OCI-M2 (cell line): ENCODE measurements around the gene PPP1R16B.
"Not testable (repeated sequence)": the region's sequence is repeated elsewhere in the genome, so short reads cannot be mapped to it uniquely, and the experiment has no call there.

Experiments used
- DNase-seq: peaks from one replicate; lab custom pipeline; 2025; ENCODE audit not compliant: unreplicated experiment; lab: John Stamatoyannopoulos, UW

PPP1R16B gene

GRCh38 chr20:38791291-38791690 is 14.2 kb upstream of the PPP1R16B start:
- DNase-seq, result no peak

- DNase-seq, result no peak
Observed at GRCh38 chr20:38791940-38792339, 13.6 kb upstream of the PPP1R16B start.

- not testable (repeated sequence) for DNase-seq
Observed at GRCh38 chr20:38794057-38794456, 11.4 kb upstream of the PPP1R16B start.

DNA sequence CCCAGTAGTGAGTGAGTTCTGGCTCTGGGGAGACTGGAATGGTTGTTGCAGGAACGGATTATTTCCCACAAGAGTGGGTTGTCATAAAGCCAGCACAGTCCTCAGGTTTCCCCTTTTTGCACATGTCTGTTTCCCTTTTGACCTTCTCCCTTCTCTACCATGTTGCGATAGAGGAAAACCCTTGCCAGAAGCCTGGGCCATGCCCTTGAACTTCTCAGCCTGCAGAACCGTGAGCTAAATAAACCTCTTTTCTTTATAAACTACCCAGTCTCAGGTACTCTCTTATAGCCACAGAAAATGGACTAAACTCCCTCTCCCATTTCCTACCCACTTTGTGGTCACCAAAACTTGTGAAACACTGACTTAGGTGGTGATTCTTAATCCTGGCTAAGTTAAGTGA is 7.2 kb upstream of the PPP1R16B start:
- no peak for DNase-seq

- no peak for DNase-seq
Observed at GRCh38 chr20:38799203-38799602, 6.3 kb upstream of the PPP1R16B start.

DNA sequence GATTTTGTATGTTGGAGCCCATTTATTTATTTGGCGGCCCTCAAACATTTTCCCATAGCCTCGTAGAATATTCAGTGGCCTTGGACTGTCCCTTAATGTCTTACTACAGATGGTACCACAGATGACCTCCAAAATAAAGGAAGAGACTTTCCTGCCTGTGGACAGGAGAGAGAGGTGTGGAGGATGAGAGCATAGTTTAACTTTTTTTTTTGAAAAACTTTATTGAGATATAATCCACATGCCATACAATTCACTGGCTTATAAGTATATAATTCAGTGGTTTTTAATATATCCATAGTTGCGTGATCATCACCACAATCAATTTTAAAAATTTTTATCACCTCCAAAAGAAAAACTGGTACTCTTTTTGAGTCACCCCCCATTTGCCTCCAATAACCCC is 4.6 kb upstream of the PPP1R16B start:
- no peak for DNase-seq

GRCh38 chr20:38804221-38804620 is 1.3 kb upstream of the PPP1R16B start:
- no peak for DNase-seq

DNA sequence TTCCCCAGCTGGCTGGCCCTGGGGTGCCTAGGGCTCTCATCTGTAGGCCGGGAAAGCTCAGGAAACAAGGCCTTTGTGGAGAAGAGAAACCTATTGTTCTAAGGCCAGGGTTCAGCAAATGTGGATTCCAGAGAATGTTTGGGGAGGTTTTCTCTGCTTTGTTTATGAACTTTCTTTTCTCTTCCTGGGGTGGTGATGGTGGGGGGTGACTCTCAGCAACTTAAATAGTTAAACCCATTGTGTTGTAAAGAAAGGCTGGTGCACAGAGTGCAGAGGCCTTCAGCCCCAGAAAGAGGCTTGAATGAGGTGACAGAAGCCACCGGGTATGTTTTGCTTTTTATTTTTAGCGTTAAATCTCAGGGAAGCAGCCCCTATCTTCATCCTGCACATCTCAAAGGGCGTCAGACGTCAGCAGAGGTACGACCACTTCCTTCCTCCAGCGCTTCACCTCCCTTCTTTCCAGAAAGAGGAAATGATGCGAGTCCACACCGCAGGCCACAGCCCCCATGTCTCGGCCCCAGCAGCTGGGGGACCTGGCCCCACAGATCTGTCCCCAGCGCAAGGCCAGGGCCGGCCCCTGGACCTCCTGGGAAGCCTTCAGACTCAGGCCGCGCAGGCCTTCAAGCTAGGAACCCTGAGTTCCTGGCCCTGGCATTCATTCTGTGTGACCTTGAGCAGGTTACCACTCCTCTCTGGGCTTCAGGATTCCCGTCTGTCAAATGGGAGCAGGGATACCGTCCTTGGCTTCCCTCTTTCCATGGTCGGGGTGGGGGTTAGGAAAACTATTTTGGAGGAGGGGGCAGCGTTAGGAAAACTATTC is 605 bp upstream of the PPP1R16B start:
- peak; percentile 63 for DNase-seq

DNA sequence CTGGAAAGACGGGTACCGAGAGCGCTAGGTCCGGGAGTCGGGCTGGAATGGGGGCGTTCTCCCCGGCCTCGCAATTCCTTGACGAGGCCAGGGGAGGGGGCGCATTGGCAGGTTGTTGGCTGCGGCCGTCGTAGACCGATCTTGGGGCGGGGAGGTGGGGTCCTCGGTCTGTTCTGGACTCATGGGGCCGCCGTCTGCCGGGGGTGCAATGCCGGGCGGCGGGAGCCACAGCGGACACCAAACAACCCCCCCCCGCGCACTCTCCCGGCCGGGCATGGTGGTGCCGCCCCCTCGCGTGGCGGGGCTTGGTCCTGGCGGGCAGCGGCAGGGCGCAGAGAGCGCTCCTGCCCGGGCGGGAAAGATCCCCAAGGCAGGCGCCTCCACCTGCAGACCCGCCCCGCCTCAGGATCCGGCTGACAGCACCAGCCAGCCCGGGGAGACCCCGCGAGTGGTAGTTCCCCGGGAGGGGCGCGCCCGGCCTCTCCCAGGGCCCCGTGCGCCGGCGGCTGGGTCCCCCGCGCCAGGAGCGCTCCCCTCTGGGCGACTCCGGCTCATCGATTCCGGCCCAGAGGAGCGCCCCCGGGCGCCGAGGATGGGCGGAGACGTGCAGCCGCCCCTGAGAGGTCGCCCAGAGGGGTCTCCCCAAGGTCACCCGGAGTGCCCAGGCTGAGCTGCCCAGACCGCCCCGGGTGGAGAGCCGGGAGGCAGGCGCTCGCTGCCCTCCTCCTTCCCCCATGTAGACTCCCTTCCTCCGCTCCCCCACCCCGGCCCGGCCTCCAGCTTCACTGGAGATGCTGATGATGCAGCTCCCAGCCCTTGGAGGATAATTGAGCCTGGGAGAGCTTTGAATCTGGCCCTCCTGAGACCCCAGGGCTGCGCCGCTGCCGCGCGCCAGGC is 709 bp downstream of the PPP1R16B start:
- DNase-seq, result no peak

GRCh38 chr20:38806855-38807655 is 1.6 kb downstream of the PPP1R16B start:
- DNase-seq, result no peak

DNA sequence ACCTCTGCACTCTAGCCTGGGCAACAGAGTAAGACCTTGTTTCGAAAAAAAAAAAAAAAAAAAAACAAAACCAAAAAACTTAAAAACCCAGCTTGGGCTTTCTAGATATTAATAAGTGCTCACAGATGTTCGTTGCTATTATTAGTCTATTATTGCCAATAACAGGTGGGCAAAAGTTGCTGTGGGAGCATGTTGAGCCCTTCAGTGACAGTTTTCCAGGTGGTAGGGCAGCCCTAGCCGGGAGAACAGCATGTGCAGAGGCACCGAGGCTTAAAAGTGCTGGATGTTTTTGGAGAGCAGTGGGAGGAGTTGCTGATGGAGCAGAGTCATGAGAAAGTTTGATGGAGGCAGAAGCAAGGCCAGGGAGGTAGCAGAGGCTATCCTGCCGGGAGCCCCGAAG is 4.4 kb downstream of the PPP1R16B start:
- no peak for DNase-seq

DNA sequence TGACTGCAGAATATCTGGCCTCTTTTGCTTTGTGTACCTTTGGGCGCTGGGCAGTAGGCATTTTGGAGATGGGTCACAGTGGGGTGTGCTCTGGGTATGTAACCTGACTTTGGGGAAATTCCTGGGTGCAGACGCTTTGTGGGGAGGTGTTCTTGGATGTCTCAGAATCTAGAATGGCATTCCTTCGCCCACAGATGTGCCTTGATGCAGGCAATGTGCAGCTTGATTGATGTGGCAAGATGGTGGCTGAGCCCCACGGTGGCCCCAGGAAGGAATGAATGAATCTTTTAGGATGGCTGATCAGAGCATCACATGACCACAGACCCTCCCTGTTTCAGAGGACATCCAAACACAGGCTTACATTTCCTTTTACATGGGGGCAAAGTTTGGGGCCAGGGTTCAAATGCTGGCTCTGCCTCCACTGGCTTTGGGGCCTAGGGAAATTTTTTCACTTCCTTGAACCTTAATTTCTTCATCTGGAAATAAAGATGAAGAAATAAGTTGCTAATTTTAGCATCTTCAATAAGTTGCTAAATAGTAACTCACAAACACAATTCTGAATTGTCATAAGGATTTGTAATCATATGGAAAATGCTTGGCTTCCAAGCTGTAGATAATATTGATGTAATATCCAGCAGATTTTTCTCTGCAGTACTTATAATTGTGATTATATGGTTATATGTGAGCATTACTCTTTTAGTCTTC is 5.6 kb downstream of the PPP1R16B start:
- DNase-seq, result no peak

- no peak for DNase-seq
Observed at GRCh38 chr20:38811769-38812168, 6.3 kb downstream of the PPP1R16B start.

DNA sequence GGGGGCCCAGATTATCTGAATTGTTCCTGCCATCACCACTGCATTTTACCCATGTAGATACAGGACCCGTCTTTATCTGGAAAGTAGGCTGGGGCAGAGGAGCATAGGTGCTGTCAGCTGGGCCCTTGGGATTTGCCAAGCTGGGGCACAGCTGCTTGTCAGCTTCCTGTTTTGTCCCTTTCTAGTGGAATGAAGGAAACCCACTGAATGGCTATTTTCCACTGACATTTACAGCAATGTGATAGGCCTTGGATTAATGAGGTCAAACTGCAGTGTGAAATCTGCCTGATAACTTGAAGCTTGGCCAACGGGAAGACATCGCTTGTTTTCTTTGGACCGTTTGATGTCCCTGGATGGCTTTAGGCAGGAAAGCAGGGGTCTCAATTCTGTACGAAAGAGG is 6.7 kb downstream of the PPP1R16B start:
- no peak for DNase-seq

GRCh38 chr20:38812709-38813573 is 7.4 kb downstream of the PPP1R16B start:
- DNase-seq, result no peak

GRCh38 chr20:38813574-38813962 is 8.1 kb downstream of the PPP1R16B start:
- DNase-seq, result not testable (repeated sequence)

GRCh38 chr20:38815446-38815845 is 9.9 kb downstream of the PPP1R16B start:
- DNase-seq, result no peak

GRCh38 chr20:38818113-38819065 is 12.9 kb downstream of the PPP1R16B start:
- DNase-seq, result no peak

GRCh38 chr20:38825571-38825900 is 20.0 kb downstream of the PPP1R16B start:
- no peak for DNase-seq
